Measurements from ENCODE around the gene DOCK4. TPM values are rescaled to one million over a fixed set of nuclear protein-coding genes. Genes with fewer than 3 reads are reported as not detected.
A peak's percentile ranks its signal among the peaks of the same experiment; 100 is the strongest.

Gene DOCK4
- polyA plus RNA-seq, 1 donor (not counting 4 experiments of a cell fraction or from before 2014, with no cell fraction given), result 13.9 TPM

DNA sequence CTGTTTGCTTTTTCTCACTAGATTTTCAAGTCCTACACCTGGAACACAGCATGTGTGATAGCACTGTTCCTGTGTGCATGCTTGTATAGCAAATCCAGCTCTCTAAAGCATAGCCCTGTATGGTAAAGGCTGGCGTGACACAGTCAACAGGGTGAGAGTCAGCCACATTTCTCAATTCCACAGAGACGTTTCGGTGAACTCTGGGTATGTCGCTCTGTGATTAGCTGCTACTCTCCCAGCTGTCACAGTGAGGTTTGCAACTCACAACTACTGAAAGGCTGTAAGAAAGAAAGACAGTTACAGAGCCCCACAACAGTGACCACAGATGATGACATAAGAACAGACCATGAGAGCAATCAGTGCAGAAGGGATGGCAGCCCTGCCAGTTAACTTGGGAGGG is 473.3 kb downstream of the DOCK4 start:
- H3K9me1 ChIP-seq (ENCODE audit: control insufficient read depth, extremely low read depth, insufficient read depth, low read length), result no peaks in the 10 kb centered on the region
- H4K20me1 ChIP-seq (ENCODE audit: control insufficient read depth, extremely low read depth, insufficient read depth, low read length), result no peaks in the 10 kb centered on the region
- H3K36me3 ChIP-seq (ENCODE audit: control insufficient read depth in 2 of 2, extremely low read depth in 1 of 2, insufficient read depth in 2 of 2, low read length in 2 of 2), result peaks cover 7 to 18% of the 10 kb centered on the region in 2 experiments
- H3K9me3 ChIP-seq (ENCODE audit: control insufficient read depth, low read depth, low read length), result no peaks in the 10 kb centered on the region
- TF ChIP-seq, protein P1, sequence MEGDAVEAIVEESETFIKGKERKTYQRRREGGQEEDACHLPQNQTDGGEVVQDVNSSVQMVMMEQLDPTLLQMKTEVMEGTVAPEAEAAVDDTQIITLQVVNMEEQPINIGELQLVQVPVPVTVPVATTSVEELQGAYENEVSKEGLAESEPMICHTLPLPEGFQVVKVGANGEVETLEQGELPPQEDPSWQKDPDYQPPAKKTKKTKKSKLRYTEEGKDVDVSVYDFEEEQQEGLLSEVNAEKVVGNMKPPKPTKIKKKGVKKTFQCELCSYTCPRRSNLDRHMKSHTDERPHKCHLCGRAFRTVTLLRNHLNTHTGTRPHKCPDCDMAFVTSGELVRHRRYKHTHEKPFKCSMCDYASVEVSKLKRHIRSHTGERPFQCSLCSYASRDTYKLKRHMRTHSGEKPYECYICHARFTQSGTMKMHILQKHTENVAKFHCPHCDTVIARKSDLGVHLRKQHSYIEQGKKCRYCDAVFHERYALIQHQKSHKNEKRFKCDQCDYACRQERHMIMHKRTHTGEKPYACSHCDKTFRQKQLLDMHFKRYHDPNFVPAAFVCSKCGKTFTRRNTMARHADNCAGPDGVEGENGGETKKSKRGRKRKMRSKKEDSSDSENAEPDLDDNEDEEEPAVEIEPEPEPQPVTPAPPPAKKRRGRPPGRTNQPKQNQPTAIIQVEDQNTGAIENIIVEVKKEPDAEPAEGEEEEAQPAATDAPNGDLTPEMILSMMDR (optimal IDR thresholded peaks at IDR 0.05 in 1 of 3, IDR thresholded peaks at IDR 0.05 in 1 of 3, conservative IDR thresholded peaks at IDR 0.05 in 1 of 3; ENCODE audit: extremely low read depth in 1 of 3, insufficient read depth in 2 of 3, low read length in 3 of 3), result no peak
- dilution Hi-C loops (cut with MboI; ENCODE audit: extremely low pct_ligation_motif_present, low sequenced_read_pairs), result no loop called here
- H3K4me3 ChIP-seq (ENCODE audit: control insufficient read depth in 2 of 3, extremely low read depth in 1 of 3, insufficient read depth in 2 of 3, low read depth in 1 of 3, low read length in 3 of 3), result no peak overlapping the region
- H3K79me2 ChIP-seq (ENCODE audit: control insufficient read depth, insufficient read depth, low read length), result no peaks in the 10 kb centered on the region
- H3K9ac ChIP-seq (ENCODE audit: control insufficient read depth, extremely low read depth, insufficient read depth, low read length), result no peak overlapping the region
- DNase-seq (ENCODE audit: low read depth, low spot score), result no peak
- FAIRE-seq, result no peak
- no peak overlapping the region for H3K4me2 ChIP-seq (ENCODE audit: control insufficient read depth, extremely low read depth, insufficient read depth, low read depth, low read length)
- peaks cover 5% of the 10 kb centered on the region for H3K4me1 ChIP-seq (ENCODE audit: control insufficient read depth, extremely low read depth, insufficient read depth, low read length)
- no peak overlapping the region for H3K27ac ChIP-seq (ENCODE audit: control insufficient read depth, insufficient read depth, low read length)
- no peak overlapping the region for H2AFZ ChIP-seq (ENCODE audit: control insufficient read depth, low read length)
- H3K27me3 ChIP-seq (ENCODE audit: control insufficient read depth, extremely low read depth, insufficient read depth, low read length), result no peaks in the 10 kb centered on the region

DNA sequence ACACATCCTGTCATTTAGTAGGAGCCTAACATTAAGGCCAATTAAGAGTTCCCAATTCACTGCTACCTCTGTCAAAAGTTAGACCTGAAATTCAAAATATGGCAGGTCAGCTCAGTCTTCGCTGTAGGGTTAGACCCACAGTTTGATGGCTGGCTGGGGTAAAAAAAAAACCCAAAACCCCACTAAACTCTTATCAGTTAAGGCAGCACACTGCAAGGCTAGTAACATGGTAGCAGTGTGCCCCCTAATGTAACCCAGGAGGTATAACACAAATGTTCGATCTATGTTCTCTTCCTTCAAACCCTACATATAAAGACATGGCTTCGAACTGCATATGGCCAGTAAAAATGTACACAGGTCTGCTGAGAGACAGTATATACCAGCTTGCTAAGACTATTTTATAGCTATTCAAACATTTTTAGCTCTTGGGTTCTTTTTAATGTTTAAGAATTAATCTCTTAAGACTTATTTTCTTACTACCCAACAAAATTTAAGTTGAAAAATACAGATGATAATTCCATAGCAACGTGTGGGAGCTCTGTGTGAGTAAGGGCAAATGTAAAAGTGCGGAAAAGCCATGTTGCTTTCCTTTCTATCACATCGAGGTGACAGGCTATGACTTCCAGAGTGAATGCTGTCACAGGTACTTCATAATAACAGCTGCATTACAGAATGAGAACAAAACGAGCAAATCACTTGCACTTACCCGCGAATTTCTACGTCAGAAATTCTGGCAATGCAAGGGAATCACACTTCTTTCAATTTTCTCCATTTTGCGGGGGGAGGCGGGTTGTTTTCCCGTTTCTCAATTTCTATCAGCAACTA is 475.5 kb downstream of the DOCK4 start:
- Histone ChIP-seq H3K4me2 (ENCODE audit: control insufficient read depth, extremely low read depth, insufficient read depth, low read depth, low read length) (no peak overlapping the region), H3K9me1 (ENCODE audit: control insufficient read depth, extremely low read depth, insufficient read depth, low read length) (no peaks in the 10 kb centered on the region), H3K36me3 (ENCODE audit: control insufficient read depth in 2 of 2, extremely low read depth in 1 of 2, insufficient read depth in 2 of 2, low read length in 2 of 2) (peaks cover 7 to 18% of the 10 kb centered on the region in 2 experiments), H3K9ac (ENCODE audit: control insufficient read depth, extremely low read depth, insufficient read depth, low read length) (no peak overlapping the region), H3K27me3 (ENCODE audit: control insufficient read depth, extremely low read depth, insufficient read depth, low read length) (no peaks in the 10 kb centered on the region), H2AFZ (ENCODE audit: control insufficient read depth, low read length) (no peak overlapping the region), H3K27ac (ENCODE audit: control insufficient read depth, insufficient read depth, low read length) (no peak overlapping the region), H3K4me3 (ENCODE audit: control insufficient read depth in 2 of 3, extremely low read depth in 1 of 3, insufficient read depth in 2 of 3, low read depth in 1 of 3, low read length in 3 of 3) (no peak overlapping the region), H3K9me3 (ENCODE audit: control insufficient read depth, low read depth, low read length) (no peaks in the 10 kb centered on the region), H3K79me2 (ENCODE audit: control insufficient read depth, insufficient read depth, low read length) (no peaks in the 10 kb centered on the region), H3K4me1 (ENCODE audit: control insufficient read depth, extremely low read depth, insufficient read depth, low read length) (no peaks in the 10 kb centered on the region), H4K20me1 (ENCODE audit: control insufficient read depth, extremely low read depth, insufficient read depth, low read length) (no peaks in the 10 kb centered on the region)
- no peak for FAIRE-seq
- no peak for DNase-seq (ENCODE audit: low read depth, low spot score)
- dilution Hi-C loops (cut with MboI; ENCODE audit: extremely low pct_ligation_motif_present, low sequenced_read_pairs), result no loop called here
- TF ChIP-seq, protein P1 (optimal IDR thresholded peaks at IDR 0.05 in 1 of 3, IDR thresholded peaks at IDR 0.05 in 1 of 3, conservative IDR thresholded peaks at IDR 0.05 in 1 of 3; ENCODE audit: extremely low read depth in 1 of 3, insufficient read depth in 2 of 3, low read length in 3 of 3), result peak; percentile 38 to 70 (median 59)
- no peak for TF ChIP-seq EZH2 (IDR thresholded peaks at IDR 0.05; ENCODE audit: low read length)
